Omental fat pad (tissue), 4 donors: ENCODE results near the gene ABCC5. TPM values are rescaled to one million over a fixed set of nuclear protein-coding genes. Genes with fewer than 3 reads are reported as not detected.

Experiments used
- ATAC-seq: fragments of 150-250 bp; one replicate; pipeline ENCODE4 v1.9.1; 2016; ENCODE audit warnings: mild to moderate bottlenecking, moderate library complexity; ENCODE audit not compliant: low FRiP score
- DNase-seq: peaks from one replicate; pipeline ENCODE4 v3.0.0-alpha.2; 2019; ENCODE audit warnings: low spot score
- CTCF ChIP-seq, 3 donors: fragments of 450-650 bp; IDR thresholded peaks; one replicate each; pipeline ENCODE4 v1.5.1; 2016 to 2017; ENCODE audit warnings: antibody characterized with exemption in 3 of 3, mild to moderate bottlenecking in 3 of 3, moderate library complexity in 2 of 3
- total RNA-seq, 4 donors: library from RNA; depleted of rRNA; stranded (reverse); fragments of >200 nt; gene quantifications; one replicate each; pipeline ENCODE4 v1.1.0, GENCODE V29; 2016

ABCC5 gene
- total RNA-seq, 4 donors from 2014 or later, result 19.7 to 32.0 (median 27.2) TPM

GRCh38 chr3:183924956-183925355 is 92.7 kb downstream of the ABCC5 start:
- ATAC-seq, result no peak
- no peak for TF ChIP-seq CTCF (IDR thresholded peaks at IDR 0.05)
- no peak for DNase-seq

DNA sequence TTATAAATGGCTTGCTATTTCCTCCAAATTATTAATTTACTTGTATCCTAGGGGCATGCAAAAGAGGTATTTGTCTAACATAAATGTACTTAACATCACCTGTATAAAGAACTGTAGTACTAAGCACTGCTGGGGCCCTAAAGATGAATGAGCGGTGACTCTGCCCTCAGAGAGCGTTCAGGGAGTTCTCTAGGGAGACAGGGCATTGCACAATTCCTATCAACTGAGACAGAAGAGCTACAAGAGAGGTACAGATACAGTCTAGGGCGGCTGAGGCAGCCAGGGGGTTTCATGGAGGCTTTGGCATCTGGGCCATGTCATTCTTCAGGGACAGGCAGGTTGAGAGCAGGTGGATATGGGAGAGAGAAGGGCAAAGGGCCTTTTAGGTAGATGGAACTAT is 93.1 kb downstream of the ABCC5 start:
- TF ChIP-seq CTCF (IDR thresholded peaks at IDR 0.05), result no peak
- no peak for ATAC-seq
- DNase-seq, result no peak

DNA sequence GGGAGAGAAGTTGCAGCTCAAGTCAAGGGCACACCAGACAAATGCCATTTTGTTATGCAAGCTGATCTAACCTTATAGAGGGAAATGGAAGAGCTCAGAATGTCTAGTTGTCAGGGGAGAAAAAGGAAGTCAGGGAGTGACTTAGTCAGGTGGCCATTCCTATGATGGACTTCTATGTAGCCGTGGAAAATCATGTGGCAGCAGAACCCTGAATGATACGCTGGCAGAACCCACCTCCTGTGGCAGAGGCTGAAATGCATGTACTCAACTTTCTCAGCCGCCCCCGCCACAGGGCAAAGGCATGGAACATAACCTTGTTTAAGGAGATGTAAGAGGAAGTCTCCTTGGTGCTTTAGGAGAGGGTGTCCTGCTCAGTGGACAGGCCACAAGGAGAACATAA is 95.3 kb downstream of the ABCC5 start:
- DNase-seq, result no peak
- ATAC-seq, result no peak
- no peak for TF ChIP-seq CTCF (IDR thresholded peaks at IDR 0.05)

- DNase-seq (no peak), ATAC-seq (no peak)
- TF ChIP-seq CTCF (IDR thresholded peaks at IDR 0.05), result no peak
These were observed 96.6 kb downstream of the ABCC5 start for GRCh38 chr3:183921096-183921495.

- ATAC-seq (no peak), DNase-seq (no peak)
- no peak for TF ChIP-seq CTCF (IDR thresholded peaks at IDR 0.05)
These were observed 97.3 kb downstream of the ABCC5 start for GRCh38 chr3:183920416-183920815.

- ATAC-seq, result no peak
- no peak for TF ChIP-seq CTCF (IDR thresholded peaks at IDR 0.05)
- no peak for DNase-seq
These were observed 99.5 kb downstream of the ABCC5 start for GRCh38 chr3:183918178-183918577.

DNA sequence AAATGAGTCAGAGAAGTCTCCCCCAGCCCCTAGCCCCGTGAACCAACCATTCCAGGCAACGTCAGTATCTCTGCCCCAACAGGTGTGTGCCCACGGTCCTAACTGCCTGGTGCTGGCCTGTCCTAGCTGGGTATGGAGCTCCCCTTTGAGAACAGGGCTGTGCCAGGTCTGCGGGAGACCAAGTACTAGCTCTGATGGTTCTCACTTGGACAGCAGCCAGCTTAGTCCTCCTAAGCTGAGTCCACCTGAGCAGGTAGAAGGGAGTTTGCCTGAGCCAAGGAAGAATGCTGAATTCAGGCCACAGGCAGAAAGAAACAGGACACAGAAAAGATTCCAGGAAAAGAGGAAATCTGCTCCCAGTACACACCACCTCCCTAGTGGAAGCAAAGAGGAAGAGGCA is 99.9 kb downstream of the ABCC5 start:
- DNase-seq (no peak), ATAC-seq (no peak)
- no peak for TF ChIP-seq CTCF (IDR thresholded peaks at IDR 0.05)
